CD4-positive, alpha-beta T cell treated with Interleukin-1 beta for 1 hour (primary cell): ENCODE data around the gene CELA2B.
"Not testable (repeated sequence)": the region's sequence is repeated elsewhere in the genome, so short reads cannot be mapped to it uniquely, and the experiment has no call there.

ENCODE experiments used
- DNase-seq, 2 donors: peaks; one replicate each; pipeline ENCODE4 v3.0.0-alpha.2; 2020 to 2022

The CELA2B gene

DNA sequence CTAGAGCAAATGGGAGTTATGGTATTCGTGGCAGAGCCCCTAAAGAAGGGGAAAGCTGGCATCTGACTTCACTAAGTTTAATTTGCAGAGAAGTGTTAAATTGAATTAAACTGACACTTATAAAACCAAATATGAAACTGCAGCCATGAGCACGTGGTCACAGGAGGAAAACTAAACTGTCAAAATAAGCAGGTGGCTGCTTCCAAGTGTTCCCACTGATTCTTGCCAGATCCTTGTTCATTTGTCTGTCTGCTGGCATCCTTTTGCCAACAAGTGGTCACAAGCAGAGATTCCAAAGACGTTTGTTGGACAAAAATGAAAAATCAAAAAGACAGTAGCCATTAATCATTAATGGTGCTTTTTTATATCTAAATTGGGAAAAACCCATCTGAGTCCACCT lies 6.5 kb upstream of the CELA2B start:
- DNase-seq: no peak

DNA sequence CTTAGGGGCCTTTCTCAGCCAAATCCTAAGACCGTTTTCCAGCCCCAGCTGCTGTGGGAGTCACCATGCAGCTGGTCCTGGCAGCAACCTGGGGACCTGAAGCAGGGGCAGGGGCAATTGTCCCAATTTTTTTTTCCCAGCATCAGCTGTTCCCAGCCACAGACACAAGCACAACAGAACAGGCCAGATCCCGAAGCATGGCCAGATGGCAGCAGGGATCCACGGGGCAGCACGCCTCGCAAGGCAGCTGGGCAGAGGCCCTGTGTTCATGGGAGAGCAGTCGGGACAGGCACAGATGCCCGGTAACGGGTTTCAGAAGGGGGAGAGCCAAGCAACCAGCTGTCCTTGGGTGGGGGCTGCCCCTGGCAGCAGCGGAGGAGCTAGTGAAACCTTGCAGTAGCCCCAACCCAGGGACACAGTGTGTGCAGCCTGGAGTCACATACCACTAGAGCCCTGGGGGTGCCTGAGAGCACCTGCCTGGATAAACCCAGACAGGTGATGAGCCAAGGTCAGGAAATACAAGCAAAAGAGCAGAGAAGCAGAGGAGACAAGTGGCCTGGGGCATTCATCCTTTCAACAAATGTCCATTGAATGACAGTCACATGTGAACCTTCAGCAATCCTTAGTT lies 6.0 kb upstream of the CELA2B start:
- not testable (repeated sequence) for DNase-seq

DNA sequence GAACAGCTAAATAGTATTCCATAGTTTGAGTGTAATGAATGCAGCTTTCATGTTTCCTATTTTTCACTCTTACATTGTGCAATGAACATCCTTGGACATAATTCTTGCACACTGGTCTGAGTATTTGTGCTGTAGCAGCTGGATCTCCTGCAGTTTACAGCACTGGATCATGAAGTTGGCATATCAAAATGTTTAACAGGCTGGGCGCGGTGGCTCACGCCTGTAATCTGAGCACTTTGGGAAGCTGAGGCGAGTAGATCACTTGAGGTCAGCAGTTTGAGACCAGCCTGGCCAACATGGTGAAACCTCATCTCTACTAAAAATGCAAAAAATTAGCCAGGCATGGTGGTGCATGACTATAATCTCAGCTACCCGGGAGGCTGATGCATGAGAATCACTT lies 4.8 kb upstream of the CELA2B start:
- not testable (repeated sequence) for DNase-seq

DNA sequence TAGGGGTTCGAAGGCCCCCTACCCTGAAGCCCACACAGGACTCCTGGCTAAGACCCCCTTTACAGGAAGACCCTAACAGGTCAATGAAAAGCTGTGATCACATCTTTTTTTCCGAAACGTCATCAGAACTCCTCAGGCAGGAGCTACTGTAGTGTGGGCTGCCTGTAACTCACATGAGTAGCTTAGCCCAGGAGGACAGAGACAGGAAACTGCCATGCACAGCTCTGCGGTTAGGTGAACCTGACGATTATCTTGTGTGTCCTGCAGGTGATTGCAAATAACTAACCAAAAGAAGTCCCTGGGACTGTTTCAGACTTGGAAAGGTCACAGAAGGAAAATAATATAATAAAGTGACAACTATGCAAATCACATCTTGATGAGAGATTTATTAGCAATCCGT lies 4.2 kb upstream of the CELA2B start:
- not testable (repeated sequence) for DNase-seq

DNA sequence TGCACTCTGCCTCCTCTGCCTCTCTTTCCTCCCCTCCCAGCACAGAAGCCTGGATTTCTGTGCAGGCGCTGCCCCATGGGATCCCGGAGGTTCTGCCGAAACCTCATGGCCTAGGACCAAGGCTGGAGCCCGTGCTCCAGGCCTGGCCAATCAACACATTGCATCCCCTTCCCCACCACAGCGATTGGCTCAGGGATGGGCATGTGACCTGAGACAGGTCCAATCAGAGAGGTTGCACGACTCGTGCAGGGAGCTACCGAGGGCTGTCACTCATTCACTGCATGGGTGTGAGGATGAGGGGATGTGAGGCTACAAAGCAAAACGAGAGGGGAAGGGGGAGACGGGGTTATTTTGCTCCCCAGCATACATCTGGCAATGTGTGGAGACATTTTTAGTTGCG lies 3.3 kb upstream of the CELA2B start:
- no peak for DNase-seq

DNA sequence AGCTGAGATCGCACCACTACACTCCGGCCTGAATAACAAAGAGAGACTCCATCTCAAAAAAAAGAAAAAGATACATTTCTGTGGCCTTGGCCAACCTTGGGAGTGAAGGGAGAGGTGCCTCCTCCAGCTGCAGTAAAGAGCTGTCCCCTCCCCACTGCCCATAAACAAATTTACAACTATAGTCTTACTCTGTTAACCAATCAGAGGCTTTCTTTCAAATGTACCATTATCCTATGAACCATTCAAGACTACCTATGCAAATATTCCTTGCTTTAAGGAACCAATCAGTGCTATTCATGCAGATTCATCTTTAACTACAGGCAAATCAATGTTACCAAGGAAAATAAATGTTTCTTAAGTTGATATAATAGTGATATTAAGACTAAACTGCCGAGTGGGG lies 1.0 kb downstream of the CELA2B start:
- no peak for DNase-seq

DNA sequence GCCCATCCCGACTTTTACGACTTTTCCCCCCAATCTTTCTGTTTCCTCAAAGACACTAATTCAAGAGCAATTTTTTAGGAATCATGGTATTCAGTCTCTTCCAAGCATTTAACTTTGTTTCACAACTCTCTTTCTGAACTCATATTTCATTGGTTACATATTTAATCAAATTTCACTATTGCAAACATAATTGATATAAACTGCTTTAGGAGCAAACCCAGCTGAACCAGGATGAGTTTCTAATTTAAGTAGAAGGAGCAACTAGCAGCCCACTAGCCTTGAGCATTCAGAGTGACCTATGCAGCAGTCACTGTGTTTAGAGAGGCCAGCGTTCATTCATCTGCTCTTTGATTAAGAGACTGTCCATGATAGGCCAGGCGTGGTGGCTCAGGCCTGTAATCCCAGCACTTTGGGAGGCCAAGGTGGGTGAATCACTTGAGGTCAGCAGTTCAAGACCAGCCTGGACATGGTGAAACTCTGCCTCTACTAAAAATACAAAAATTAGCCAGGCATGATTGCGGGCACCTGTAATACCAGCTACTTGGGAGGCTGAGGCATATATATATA lies 1.8 kb downstream of the CELA2B start:
- DNase-seq: no peak

DNA sequence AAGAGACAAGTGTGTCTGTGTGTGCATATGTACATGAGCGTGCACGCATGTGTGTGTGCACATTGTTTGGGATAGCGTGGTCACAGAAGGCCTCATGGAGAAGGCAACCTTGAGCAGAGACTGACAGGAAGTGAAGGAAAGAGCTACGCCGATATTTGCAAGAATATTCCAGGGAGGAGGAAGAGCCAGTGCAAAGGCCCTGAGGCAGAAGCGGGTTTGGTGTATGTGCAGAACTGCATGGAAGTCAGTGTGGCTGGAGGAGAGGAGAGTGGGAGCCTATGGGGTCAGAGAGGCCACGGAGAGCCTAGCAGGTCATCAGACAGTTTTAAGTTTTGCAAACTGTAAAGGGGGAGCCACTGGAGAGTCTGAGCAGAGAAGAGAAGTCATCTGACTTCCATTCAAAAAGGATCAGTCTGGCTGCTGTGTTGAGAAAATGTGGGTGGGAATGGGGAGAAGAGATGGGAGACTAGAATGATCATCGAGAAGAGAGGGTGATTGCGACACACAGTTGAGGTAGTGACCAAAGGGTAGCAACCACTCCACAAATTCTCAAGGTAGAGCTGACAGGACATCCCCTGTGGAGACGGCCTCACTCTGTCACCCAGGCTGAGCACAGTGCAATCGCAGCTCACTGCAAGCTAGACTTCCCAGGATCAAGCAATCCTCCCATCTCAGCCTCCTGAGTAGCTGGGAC lies 3.9 kb downstream of the CELA2B start:
- DNase-seq: no peak

DNA sequence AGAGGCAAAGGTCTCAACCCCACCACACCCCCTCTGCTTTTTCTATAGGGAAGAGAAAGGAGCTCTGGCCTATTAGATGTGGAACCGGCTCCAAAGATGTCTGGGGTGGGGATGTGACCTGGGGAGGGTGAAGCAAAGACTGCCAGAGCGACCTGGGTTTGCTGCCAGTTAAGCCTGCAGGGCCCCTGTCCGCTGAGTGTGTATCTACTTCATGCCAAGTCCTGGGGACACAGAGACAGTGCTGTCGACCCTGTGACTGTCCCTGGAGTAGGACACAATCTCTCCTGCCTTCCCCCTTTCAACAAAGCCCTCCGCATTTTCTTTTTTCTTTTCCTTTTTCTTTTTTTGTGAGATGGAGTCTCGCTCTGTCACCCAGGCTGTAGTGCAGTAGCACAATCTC lies 6.6 kb downstream of the CELA2B start:
- not testable (repeated sequence) for DNase-seq

DNA sequence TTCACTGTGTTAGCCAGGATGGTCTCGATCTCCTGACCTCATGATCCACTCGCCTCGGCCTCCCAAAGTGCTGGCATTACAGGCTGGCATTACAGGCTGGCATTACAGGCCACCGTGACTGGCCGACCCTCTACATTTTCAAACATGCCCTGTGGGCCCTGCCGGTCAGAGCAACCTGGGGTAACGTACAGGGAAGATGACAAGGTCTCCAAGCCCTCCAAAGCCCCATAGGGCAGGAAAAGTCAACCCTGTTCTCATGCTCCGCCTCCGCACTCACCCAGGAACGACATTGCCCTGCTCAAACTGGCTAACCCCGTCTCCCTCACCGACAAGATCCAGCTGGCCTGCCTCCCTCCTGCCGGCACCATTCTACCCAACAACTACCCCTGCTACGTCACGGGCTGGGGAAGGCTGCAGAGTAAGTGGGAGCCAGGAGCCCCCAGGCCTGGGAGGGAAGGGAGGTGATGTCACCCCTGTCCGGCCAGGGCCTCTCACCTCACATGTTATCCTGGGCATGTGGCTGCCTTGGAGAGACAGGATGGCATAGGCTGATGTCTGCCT lies 7.2 kb downstream of the CELA2B start:
- DNase-seq: not testable (repeated sequence)

DNA sequence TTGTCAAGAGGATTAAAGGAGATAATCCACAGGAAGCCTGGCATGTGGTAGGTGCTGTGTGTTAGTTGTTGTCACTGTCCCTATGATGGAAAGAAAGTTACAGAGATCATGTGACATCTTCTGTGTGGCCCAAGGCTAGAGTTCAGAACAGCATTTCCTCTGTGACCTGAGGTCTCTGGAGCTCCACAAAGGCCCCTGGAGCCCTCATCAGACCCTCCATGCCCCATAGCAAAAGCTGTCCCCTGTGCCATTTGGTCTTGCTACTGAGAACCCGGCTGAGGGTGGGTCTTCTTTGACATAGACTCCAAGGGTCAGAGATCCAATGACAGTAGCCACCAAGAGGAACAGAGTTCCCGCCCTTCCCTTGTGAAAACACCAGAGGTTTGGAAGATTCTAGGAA lies 8.1 kb downstream of the CELA2B start:
- no peak for DNase-seq

DNA sequence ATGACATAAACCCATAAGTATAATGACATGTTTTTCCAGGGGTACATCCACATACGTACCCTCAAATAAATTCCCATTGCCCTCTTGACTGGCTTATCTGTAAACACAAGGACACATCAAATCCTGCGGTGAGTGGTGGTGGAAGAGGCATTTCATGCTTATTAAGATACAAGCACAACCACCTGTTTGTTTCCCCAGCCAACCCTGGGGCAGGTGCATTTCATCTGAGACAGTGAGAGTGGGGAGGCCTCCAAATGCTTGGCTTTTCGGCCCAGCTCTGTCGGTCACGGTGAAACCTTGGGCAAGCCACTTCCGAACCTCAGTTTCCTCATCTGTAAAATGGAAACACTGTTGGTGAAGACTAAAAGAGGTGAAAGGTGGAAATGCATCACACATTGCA lies 8.5 kb downstream of the CELA2B start:
- DNase-seq: not testable (repeated sequence)

DNA sequence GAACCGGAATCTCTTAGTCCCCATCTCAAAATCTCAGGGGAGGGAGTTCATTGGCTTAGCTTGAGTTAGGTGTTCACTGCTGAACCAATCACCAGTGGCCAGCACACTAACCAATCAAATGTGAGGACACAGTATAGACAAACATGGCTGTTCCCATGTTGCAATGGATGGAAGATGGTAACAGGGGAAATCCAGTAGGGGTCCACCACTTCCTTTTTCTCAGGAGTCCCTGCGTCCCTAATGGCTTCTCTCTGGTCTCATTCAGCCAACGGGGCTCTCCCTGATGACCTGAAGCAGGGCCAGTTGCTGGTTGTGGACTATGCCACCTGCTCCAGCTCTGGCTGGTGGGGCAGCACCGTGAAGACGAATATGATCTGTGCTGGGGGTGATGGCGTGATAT lies 9.7 kb downstream of the CELA2B start:
- no peak for DNase-seq

DNA sequence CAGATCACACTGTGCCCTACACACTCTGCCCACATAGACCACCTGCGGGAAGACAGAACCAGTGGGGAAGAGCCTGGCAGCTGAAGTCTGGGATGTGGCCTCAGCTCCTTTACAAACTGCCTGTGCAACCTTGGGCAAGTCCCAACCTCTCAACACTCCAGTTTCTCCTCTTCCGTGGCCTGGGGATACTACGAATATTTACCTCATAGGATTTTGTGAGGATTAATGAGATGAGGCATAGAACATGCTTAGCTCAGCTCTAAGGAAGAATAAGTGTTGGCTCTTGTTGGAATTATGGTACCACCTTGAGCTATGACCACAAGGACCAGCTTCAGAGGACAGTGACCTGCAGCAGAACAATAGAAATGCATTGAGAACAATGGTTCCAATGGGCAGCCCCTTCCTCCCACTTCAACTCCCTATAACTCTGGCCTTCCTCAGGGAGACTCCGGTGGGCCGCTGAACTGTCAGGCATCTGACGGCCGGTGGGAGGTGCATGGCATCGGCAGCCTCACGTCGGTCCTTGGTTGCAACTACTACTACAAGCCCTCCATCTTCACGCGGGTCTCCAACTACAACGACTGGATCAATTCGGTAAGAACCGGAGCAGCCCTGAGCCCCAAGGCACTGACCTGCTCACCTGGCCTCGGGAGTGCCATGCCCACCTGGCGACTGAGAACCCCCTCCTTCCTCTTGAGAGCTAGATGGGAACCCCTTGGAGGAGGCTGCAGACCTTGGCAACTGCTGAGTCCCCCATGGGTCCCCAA lies 11.1 kb downstream of the CELA2B start:
- DNase-seq: not testable (repeated sequence)

DNA sequence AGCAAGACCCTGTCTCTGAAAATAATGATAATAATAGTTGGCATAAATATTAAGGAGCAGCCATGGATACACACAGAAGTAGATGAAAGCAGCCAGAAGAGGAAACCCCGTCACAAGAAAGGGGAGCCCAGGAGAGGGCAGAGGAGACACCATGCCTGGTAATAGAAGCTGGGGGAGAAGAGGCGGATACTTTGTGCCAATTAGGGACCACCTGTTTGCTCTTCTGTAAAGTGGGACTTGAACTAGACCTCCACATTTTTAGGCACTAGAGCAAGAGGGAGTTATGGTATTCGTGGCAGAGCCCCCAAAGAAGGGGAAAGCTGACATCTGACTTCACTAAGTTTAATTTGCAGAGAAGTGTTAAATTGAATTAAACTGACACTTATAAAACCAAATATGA lies 12.5 kb downstream of the CELA2B start:
- DNase-seq: no peak

DNA sequence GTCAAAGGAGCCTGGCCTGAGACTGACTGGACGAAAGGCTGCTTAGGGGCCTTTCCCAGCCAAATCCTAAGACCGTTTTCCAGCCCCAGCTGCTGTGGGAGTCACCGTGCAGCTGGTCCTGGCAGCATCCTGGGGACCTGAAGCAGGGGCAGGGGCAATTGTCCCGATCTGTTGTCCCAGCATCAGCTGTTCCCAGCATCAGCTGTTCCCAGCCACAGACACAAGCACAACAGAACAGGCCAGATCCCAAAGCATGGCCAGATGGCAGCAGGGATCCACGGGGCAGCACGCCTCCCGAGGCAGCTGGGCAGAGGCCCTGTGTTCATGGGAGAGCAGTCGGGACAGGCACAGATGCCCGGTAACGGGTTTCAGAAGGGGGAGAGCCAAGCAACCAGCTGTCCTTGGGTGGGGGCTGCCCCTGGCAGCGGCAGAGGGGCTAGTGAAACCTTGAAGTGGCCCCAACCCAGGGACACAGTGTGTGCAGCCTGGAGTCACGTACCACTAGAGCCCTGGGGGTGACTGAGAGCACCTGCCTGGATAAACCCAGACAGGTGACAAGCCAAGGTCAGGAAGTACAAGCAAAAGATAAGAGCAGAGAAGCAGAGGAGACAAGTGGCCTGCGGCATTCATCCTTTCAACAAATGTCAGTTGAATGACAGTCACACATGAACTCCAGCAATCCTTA lies 13.3 kb downstream of the CELA2B start:
- DNase-seq: no peak

DNA sequence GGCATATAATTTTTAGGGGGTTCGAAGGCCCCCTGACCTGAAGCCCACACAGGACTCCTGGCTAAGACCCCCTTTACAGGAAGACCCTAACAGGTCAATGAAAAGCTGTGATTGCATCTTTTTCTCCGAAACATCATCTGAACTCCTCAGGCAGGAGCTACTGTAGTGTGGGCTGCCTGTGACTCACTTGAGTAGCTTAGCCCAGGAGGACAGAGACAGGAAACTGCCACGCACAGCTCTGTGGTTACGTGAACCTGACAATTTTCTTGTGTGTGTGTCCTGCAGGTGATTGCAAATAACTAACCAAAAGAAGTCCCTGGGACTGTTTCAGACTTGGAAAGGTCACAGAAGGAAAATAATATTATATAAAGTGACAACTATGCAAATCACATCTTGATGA lies 15.1 kb downstream of the CELA2B start:
- DNase-seq: not testable (repeated sequence)

DNA sequence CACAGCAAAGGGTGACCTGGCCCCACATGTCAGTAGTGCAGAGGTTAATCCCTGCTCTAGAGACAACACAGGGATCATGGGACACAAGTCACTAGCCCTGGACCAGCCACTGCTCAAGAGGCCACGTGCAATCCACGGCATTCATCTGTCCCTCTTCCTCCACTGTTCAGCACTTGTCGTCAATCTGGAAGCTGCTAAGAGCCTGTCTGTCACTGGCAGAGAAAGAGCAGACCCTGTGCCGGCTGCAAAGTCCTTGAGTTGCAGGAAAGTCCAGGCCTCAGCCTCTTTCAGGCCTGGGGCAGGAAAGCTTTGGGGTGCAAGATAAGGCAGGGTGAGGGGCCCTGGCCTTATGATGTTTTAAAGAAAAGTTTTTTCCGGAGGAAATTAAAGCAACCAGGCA lies 16.7 kb downstream of the CELA2B start:
- DNase-seq: no peak

DNA sequence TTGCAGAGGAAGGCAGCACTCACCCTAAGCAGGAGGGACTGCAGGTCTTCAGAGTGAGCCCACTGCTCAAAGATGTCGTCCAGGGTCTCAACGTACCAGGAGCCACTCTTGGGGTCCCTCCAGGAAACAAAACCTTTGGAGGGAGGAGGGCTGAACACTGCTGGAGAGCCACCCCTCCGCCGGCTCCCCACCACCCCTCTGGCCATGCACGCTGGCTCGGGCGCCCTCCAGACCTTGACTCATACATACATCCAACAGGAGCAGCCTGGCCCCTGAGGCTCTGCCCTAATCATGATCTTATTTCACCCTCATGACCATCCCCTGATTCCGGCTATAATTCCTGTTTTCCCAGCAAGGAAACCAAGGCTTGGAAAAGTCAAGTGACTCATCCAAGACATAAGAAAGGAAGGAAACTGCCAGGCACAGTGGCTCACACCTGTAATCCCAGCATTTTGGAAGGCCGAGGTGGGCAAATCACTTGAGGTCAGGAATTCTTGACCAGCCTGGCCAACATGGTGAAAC lies 18.0 kb downstream of the CELA2B start:
- DNase-seq: no peak

DNA sequence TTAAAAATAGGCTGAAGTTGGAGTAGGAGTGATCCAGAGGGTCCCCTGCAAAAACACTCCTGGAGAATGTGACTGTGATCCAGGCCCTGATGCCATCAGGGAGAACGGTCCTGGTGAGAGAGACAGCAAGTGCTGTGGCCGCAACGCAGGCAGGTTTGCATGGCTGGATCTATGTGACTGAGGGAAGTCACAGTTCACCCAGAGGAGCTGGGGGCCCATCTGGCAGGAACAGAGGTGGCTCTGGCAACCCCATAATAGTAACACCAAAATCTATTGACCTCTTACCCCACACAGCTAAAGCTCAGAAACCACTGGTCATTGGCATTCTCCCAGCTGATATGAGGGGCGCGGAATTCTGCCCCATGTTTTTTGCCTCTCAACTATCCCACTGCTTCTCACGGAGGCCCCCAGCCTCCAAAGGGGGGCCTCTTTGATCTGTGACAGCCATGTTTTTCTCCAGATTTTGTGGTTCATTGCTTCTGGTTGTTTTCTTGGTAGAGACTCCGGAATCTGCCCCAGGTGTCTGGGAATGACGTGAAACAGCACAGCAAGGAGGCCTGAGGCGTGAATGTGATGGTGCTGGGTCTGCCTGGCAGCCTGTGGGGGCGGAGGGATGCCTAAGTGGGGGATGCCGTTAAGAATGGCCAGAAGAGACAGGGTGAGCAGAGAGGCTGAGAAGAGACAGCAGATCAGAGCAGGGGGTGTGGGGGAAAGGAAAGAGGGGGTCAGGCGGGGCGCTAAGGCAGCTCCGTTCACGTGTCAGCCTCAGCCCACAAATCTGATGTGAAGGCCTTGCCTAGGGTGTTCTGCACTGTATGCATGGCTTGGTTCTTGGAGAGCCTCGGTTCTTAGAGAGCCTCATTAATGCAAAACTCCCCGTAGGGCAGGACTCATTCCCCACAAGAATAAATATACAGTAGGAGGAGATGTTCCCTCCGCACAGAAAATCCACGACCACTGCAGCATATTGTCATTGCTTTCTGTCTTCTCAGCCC lies 24.6 kb downstream of the CELA2B start:
- no peak for DNase-seq
